HG03060 (cell line): ENCODE results near the gene MERTK.
"Not testable (repeated sequence)": the region's sequence is repeated elsewhere in the genome, so short reads cannot be mapped to it uniquely, and the experiment has no call there.

Source experiments
- ATAC-seq: cut with Tn5 transposase; IDR thresholded peaks from one replicate; pipeline ENCODE4 v1.9.1; 2021; ENCODE audit warnings: low read depth, moderate number of reproducible peaks; ENCODE audit not compliant: unreplicated experiment

Gene MERTK

GRCh38 chr2:112065486-112065885 is 167.1 kb downstream of the MERTK start:
- ATAC-seq: no peak

GRCh38 chr2:112065966-112066365 is 167.6 kb downstream of the MERTK start:
- no peak for ATAC-seq

DNA sequence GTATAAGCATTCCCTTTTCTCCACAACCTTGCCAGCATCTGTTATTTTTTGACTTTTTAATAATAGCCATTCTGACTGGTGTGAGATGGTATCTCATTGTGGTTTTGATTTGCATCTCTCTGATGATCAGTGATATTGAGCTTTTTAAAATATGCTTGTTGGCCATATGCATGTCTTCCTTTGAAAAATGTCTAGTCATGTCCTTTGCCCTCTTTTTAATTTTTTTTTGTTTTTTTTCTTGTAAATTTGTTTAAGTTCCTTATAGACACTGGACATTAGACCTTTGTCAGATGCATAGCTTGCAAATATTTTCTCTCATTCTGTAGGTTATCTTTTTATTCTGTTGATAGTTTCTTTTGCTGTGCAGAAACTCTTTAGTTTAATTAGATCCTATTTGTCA is 171.4 kb downstream of the MERTK start:
- not testable (repeated sequence) for ATAC-seq

DNA sequence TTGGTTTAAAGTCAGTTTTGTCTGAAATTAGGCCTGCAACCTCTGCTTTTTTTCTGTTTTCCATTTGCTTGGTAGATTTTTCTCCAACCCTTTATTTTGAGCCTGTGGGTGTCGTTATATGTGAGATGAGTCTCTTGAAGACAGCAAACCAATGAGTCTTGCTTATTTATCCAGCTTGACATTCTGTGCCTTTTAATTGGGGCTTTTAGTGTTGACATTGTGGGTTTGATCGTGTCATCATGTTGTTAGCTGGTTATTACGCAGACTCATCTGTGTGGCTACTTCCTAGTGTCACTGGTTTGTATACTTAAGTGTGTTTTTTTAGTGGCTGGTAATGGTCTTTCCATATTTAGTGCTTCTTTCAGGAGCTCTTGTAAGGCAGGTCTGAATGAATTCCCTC is 175.5 kb downstream of the MERTK start:
- no peak for ATAC-seq

- no peak for ATAC-seq
Observed at GRCh38 chr2:112074506-112074905, 176.1 kb downstream of the MERTK start.

DNA sequence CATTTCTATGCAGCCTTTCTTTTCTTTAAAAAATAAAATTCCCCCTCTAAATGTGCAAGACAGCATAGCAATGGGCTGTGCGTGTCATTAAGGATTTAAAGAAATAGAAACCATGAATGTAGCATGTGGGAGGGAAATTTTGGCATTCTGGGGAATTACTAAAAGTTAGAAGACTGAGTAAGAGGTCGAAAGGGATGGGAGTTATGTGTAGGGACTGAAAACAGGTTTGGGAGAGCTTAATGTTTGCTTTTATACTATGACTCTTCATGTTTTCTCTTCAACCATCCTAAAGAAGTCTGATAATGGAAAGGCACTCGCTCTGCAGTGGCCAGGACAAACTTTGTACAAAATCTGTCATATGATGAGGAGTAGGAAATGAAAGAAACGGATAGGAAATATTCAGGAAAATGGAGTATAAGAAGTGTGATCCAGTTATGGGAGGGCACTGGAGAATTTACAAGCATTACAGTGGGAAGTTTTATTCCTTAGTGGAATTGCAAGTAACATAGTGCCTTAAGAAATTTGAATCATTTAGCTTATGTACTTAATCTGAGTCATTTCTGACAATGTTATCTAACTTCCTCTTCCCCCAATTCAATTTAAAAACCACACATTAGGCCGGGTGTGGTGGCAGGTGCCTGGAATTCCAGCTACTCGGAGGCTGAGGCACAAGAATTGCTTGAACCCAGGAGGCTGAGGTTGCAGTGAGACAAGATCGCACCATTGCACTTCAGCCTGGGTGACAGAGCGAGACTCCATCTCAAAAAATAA is 177.3 kb downstream of the MERTK start:
- no peak for ATAC-seq

GRCh38 chr2:112077814-112078213 is 179.4 kb downstream of the MERTK start:
- ATAC-seq: no peak
